ENCODE results near the gene ADCY5. TPM values are rescaled to one million over a fixed set of nuclear protein-coding genes. Genes with fewer than 3 reads are reported as not detected.

ADCY5 gene
- total and polyA plus RNA-seq, 5 donors from 2014 or later: 0.08 to 0.15 TPM; not detected in 3

GRCh38 chr3:123281406-123281805 lies 167.5 kb downstream of the ADCY5 start:
- no peaks in the 10 kb centered on the region for H3K27me3 Mint-ChIP-seq
- H3K27ac Mint-ChIP-seq: no peak overlapping the region
- peaks cover 0 to 2% (median 0%) of the 10 kb centered on the region in 4 donors for H3K4me1 Mint-ChIP-seq
- peaks cover 19% of the 10 kb centered on the region for H3K36me3 Mint-ChIP-seq
- H3K36me3 ChIP-seq (ENCODE audit: control insufficient read depth, insufficient read depth, low read length): no peaks in the 10 kb centered on the region
- no peak overlapping the region for H3K27ac ChIP-seq (ENCODE audit: insufficient read depth, low read length, poor library complexity, severe bottlenecking)
- H3K9me3 Mint-ChIP-seq: peaks cover 0 to 1% (median 0%) of the 10 kb centered on the region in 7 donors
- no peak overlapping the region for H3K4me3 ChIP-seq (ENCODE audit: low read depth, low read length)
- no peaks in the 10 kb centered on the region for H3K27me3 ChIP-seq (ENCODE audit: control insufficient read depth, insufficient read depth, low read length)
- ATAC-seq (ENCODE audit: low read depth in 2 of 2) (no peak), DNase-seq (no peak)
- no peaks in the 10 kb centered on the region for H3K4me1 ChIP-seq (ENCODE audit: control insufficient read depth, insufficient read depth, low read length, poor library complexity, severe bottlenecking)
- no peak overlapping the region for H3K4me3 Mint-ChIP-seq
- H3K9me3 ChIP-seq (ENCODE audit: control insufficient read depth in 2 of 2, low read length in 2 of 2): no peaks in the 10 kb centered on the region

DNA sequence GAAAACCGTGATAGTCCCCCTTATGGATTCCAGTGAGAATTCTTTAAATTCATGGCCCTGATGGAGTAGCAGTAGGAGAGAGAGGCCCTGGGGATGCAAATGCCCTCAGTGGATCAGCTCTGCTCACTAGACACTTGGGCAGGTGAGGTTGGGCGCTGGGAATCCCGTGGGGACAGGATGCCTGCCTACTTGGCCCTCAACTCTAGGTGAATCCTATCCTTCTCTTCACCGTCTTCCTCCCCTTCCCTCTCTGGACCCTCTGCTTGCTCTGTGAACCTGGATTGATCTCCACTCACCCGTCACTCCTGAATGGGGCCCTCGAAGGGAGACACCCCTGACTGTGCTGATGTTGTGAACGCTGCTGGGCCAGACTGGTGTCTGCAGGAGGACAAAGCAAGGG lies 169.8 kb downstream of the ADCY5 start:
- Mint-ChIP-seq H3K4me1 (peaks cover 0 to 2% (median 0%) of the 10 kb centered on the region in 4 donors), H3K4me3 (no peak overlapping the region), H3K36me3 (peaks cover 19% of the 10 kb centered on the region), H3K27ac (no peak overlapping the region), H3K27me3 (no peaks in the 10 kb centered on the region), H3K9me3 (peaks cover 0 to 1% (median 0%) of the 10 kb centered on the region in 7 donors)
- Histone ChIP-seq H3K36me3 (ENCODE audit: control insufficient read depth, insufficient read depth, low read length) (no peaks in the 10 kb centered on the region), H3K27me3 (ENCODE audit: control insufficient read depth, insufficient read depth, low read length) (no peaks in the 10 kb centered on the region), H3K9me3 (ENCODE audit: control insufficient read depth in 2 of 2, low read length in 2 of 2) (no peaks in the 10 kb centered on the region), H3K27ac (ENCODE audit: insufficient read depth, low read length, poor library complexity, severe bottlenecking) (no peak overlapping the region), H3K4me3 (ENCODE audit: low read depth, low read length) (no peak overlapping the region), H3K4me1 (ENCODE audit: control insufficient read depth, insufficient read depth, low read length, poor library complexity, severe bottlenecking) (no peaks in the 10 kb centered on the region)
- ATAC-seq (ENCODE audit: low read depth in 2 of 2): no peak
- no peak for DNase-seq

GRCh38 chr3:123278446-123278845 lies 170.4 kb downstream of the ADCY5 start:
- peaks cover 0 to 2% (median 0%) of the 10 kb centered on the region in 4 donors for H3K4me1 Mint-ChIP-seq
- peaks cover 19% of the 10 kb centered on the region for H3K36me3 Mint-ChIP-seq
- H3K9me3 ChIP-seq (ENCODE audit: control insufficient read depth in 2 of 2, low read length in 2 of 2): no peaks in the 10 kb centered on the region
- no peaks in the 10 kb centered on the region for H3K36me3 ChIP-seq (ENCODE audit: control insufficient read depth, insufficient read depth, low read length)
- H3K27me3 ChIP-seq (ENCODE audit: control insufficient read depth, insufficient read depth, low read length): no peaks in the 10 kb centered on the region
- H3K4me3 Mint-ChIP-seq: no peak overlapping the region
- no peak overlapping the region for H3K4me3 ChIP-seq (ENCODE audit: low read depth, low read length)
- no peaks in the 10 kb centered on the region for H3K4me1 ChIP-seq (ENCODE audit: control insufficient read depth, insufficient read depth, low read length, poor library complexity, severe bottlenecking)
- ATAC-seq (ENCODE audit: low read depth in 2 of 2) (no peak), DNase-seq (no peak)
- no peak overlapping the region for H3K27ac Mint-ChIP-seq
- no peaks in the 10 kb centered on the region for H3K27me3 Mint-ChIP-seq
- H3K27ac ChIP-seq (ENCODE audit: insufficient read depth, low read length, poor library complexity, severe bottlenecking): no peak overlapping the region
- peaks cover 0 to 1% (median 0%) of the 10 kb centered on the region in 7 donors for H3K9me3 Mint-ChIP-seq

GRCh38 chr3:123277106-123277505 lies 171.8 kb downstream of the ADCY5 start:
- H3K4me3 Mint-ChIP-seq: no peak overlapping the region
- H3K9me3 ChIP-seq (ENCODE audit: control insufficient read depth in 2 of 2, low read length in 2 of 2): no peaks in the 10 kb centered on the region

DNA sequence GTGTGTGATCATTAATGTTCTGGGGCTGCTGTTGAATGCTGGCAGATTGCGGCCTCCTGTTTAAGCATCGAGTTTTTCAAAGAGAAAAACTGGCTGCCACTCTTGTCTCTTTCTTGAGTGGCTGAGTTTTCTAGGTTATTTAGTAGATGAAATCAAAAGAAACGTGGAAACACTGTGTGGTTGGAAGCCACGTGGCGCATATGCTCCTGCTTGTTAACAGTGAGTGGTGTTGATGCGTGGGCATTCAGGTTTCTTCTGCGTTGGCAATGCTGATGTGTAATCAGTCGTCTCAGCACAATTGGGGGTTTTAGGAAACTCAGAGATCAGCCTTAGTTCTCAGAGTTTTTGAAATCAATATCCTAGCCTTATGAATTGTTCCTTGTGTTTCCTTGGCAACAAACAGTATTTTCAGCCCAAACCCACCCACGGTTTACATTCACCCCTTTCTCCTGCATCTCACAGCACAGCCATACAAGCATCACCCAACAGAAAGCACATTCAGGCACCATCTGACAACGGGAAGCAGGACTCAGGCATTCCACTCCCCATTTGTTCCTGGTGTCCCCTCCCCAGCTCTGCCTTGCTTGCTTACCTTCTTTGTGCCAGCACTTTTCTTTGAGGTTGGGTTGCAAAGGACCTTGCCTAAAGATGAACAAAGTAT lies 172.4 kb downstream of the ADCY5 start:
- no peaks in the 10 kb centered on the region for H3K27me3 Mint-ChIP-seq
- H3K4me3 ChIP-seq (ENCODE audit: low read depth, low read length): no peak overlapping the region
- H3K9me3 ChIP-seq (ENCODE audit: control insufficient read depth in 2 of 2, low read length in 2 of 2): no peaks in the 10 kb centered on the region
- H3K4me1 Mint-ChIP-seq: peaks cover 0 to 2% (median 0%) of the 10 kb centered on the region in 4 donors
- DNase-seq: no peak
- peaks cover 11% of the 10 kb centered on the region for H3K36me3 ChIP-seq (ENCODE audit: control insufficient read depth, insufficient read depth, low read length)
- no peak overlapping the region for H3K27ac Mint-ChIP-seq
- no peaks in the 10 kb centered on the region for H3K27me3 ChIP-seq (ENCODE audit: control insufficient read depth, insufficient read depth, low read length)
- H3K4me1 ChIP-seq (ENCODE audit: control insufficient read depth, insufficient read depth, low read length, poor library complexity, severe bottlenecking): no peaks in the 10 kb centered on the region
- peaks cover 0 to 1% (median 0%) of the 10 kb centered on the region in 7 donors for H3K9me3 Mint-ChIP-seq
- H3K36me3 Mint-ChIP-seq: peaks cover 27% of the 10 kb centered on the region
- no peak for ATAC-seq (ENCODE audit: low read depth in 2 of 2)
- H3K4me3 Mint-ChIP-seq: no peak overlapping the region
- no peak overlapping the region for H3K27ac ChIP-seq (ENCODE audit: insufficient read depth, low read length, poor library complexity, severe bottlenecking)

More at GRCh38 chr3:123277106-123277505, 171.8 kb downstream of the ADCY5 start:
- Histone ChIP-seq H3K4me1 (ENCODE audit: control insufficient read depth, insufficient read depth, low read length, poor library complexity, severe bottlenecking) (no peaks in the 10 kb centered on the region), H3K36me3 (ENCODE audit: control insufficient read depth, insufficient read depth, low read length) (peaks cover 4% of the 10 kb centered on the region), H3K27ac (ENCODE audit: insufficient read depth, low read length, poor library complexity, severe bottlenecking) (no peak overlapping the region), H3K4me3 (ENCODE audit: low read depth, low read length) (no peak overlapping the region), H3K27me3 (ENCODE audit: control insufficient read depth, insufficient read depth, low read length) (no peaks in the 10 kb centered on the region)
- peaks cover 27% of the 10 kb centered on the region for H3K36me3 Mint-ChIP-seq
- H3K27me3 Mint-ChIP-seq: no peaks in the 10 kb centered on the region
- H3K9me3 Mint-ChIP-seq: peaks cover 0 to 1% (median 0%) of the 10 kb centered on the region in 7 donors
- DNase-seq (no peak), ATAC-seq (ENCODE audit: low read depth in 2 of 2) (no peak)
- H3K27ac Mint-ChIP-seq: no peak overlapping the region
- H3K4me1 Mint-ChIP-seq: peaks cover 0 to 2% (median 0%) of the 10 kb centered on the region in 4 donors

DNA sequence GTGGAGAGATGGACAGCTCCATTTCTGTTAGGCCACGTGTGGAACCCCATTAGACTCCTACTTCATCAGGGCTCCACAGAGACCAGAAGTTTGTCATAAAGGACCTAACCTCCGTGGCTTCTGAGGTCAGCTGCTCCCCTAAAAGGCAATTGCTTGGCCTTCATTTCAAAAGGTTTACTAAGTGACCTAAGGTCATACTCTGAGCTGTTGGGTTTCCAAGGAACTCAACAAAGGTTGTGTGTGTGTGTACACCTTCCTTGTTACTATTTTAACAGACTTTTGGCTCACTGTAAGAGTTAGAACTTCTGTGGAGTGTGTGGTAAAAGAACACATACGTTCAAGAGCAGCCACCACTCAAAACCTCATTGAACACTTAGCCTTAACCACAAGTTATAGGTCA lies 173.2 kb downstream of the ADCY5 start:
- Histone ChIP-seq H3K4me3 (ENCODE audit: low read depth, low read length) (no peak overlapping the region), H3K27me3 (ENCODE audit: control insufficient read depth, insufficient read depth, low read length) (no peaks in the 10 kb centered on the region), H3K9me3 (ENCODE audit: control insufficient read depth in 2 of 2, low read length in 2 of 2) (no peaks in the 10 kb centered on the region), H3K36me3 (ENCODE audit: control insufficient read depth, insufficient read depth, low read length) (peaks cover 12% of the 10 kb centered on the region), H3K4me1 (ENCODE audit: control insufficient read depth, insufficient read depth, low read length, poor library complexity, severe bottlenecking) (no peaks in the 10 kb centered on the region), H3K27ac (ENCODE audit: insufficient read depth, low read length, poor library complexity, severe bottlenecking) (no peak overlapping the region)
- peaks cover 23% of the 10 kb centered on the region for H3K36me3 Mint-ChIP-seq
- H3K4me3 Mint-ChIP-seq: no peak overlapping the region
- H3K9me3 Mint-ChIP-seq: peaks cover 0 to 1% (median 0%) of the 10 kb centered on the region in 7 donors
- no peaks in the 10 kb centered on the region for H3K27me3 Mint-ChIP-seq
- DNase-seq (no peak), ATAC-seq (ENCODE audit: low read depth in 2 of 2) (no peak)
- peaks cover 0 to 2% (median 0%) of the 10 kb centered on the region in 4 donors for H3K4me1 Mint-ChIP-seq
- H3K27ac Mint-ChIP-seq: no peak overlapping the region

DNA sequence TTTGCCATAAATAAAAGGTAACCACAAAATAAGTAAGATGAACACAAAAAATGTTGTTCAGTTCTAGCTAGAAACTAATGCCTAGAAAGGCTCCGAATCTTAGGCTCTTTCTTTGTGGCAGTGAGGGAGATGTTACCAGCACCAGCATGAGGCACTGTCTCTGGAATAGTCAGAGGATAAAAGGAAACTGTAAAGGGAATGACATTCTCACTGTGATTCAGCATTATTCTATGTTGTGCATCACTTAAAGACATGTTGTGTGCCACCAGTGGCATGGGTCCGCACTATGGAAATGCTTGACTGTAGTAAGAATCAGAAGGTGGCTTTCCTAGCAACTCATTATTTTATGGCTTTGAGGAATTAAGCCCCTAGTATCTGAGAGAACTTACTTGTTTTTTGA lies 176.3 kb downstream of the ADCY5 start:
- Histone ChIP-seq H3K27me3 (ENCODE audit: control insufficient read depth, insufficient read depth, low read length) (no peaks in the 10 kb centered on the region), H3K9me3 (ENCODE audit: control insufficient read depth in 2 of 2, low read length in 2 of 2) (no peaks in the 10 kb centered on the region), H3K36me3 (ENCODE audit: control insufficient read depth, insufficient read depth, low read length) (peaks cover 17% of the 10 kb centered on the region), H3K27ac (ENCODE audit: insufficient read depth, low read length, poor library complexity, severe bottlenecking) (no peak overlapping the region), H3K4me3 (ENCODE audit: low read depth, low read length) (no peak overlapping the region), H3K4me1 (ENCODE audit: control insufficient read depth, insufficient read depth, low read length, poor library complexity, severe bottlenecking) (no peaks in the 10 kb centered on the region)
- H3K4me1 Mint-ChIP-seq: peaks cover 0 to 4% (median under 1%) of the 10 kb centered on the region in 4 donors
- DNase-seq (no peak), ATAC-seq (ENCODE audit: low read depth in 2 of 2) (no peak)
- H3K27me3 Mint-ChIP-seq: no peaks in the 10 kb centered on the region
- H3K36me3 Mint-ChIP-seq: peaks cover 28% of the 10 kb centered on the region
- no peaks in the 10 kb centered on the region for H3K9me3 Mint-ChIP-seq
- no peak overlapping the region for H3K27ac Mint-ChIP-seq
- no peak overlapping the region for H3K4me3 Mint-ChIP-seq
